ENCODE measurements around the gene METTL25B. TPM values are rescaled to one million over a fixed set of nuclear protein-coding genes. Genes with fewer than 3 reads are reported as not detected.
A peak's percentile ranks its signal among the peaks of the same experiment; 100 is the strongest.

The METTL25B gene
- 10 to 100 TPM; 15.5 to 41.3 (median 30.2) TPM for total RNA-seq

DNA sequence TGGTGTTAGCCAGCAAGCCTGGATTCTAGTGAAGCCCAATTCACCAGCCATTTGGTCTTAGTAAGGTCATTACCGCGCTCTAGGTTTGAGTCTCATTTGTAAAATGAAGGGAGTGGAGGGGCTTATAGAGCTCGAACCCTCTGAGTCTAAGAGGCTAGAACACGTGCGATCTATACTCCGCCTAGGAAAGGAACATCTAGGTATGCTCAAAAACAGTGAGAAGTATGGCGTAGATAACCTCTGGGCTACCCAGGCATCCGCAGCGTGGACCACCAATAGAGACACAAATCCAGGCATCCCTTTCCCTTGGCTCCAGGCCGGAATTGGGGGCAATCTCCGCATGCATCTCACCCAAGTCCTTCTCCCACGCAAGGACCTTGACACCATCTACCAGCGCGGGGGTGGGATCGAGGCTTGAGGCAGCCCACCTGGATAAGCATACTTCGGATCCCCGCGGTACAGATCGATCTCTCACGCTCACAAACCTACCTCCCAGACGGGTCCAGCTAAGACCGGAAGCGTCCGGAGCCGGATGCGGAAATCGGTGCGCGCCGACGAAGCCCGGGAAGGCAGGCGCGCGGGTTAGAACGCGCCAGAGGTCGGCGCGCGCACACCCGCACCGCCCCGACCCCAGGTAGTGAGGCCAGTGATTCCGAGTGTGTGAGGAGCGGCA, at the start of gene METTL25B:
Gene METTL25B, plus strand, starts transcription at position 544 of the 673 bp plus-strand sequence. CDS start 636 bp downstream, outside the sequence.
- peak within 1 kb of the TSS; percentile 97 to 99 for H3K27ac ChIP-seq
- H3K4me3 ChIP-seq, result peak within 1 kb of the TSS; percentile 88 to 96 (median 90)
- H3K36me3 ChIP-seq, result no peaks in the 10 kb centered on the region
- H3K9me3 ChIP-seq, result no peaks in the 10 kb centered on the region
- no peaks in the 10 kb centered on the region for H3K27me3 ChIP-seq
- intact Hi-C loops (cut with DNase I; ENCODE audit: low total_unique reads), result loop anchor here (10.0 kb wide), 1 partner anchor 137 kb away; the partner anchor contains the start of gene NTRK1
- TF ChIP-seq, protein P1, sequence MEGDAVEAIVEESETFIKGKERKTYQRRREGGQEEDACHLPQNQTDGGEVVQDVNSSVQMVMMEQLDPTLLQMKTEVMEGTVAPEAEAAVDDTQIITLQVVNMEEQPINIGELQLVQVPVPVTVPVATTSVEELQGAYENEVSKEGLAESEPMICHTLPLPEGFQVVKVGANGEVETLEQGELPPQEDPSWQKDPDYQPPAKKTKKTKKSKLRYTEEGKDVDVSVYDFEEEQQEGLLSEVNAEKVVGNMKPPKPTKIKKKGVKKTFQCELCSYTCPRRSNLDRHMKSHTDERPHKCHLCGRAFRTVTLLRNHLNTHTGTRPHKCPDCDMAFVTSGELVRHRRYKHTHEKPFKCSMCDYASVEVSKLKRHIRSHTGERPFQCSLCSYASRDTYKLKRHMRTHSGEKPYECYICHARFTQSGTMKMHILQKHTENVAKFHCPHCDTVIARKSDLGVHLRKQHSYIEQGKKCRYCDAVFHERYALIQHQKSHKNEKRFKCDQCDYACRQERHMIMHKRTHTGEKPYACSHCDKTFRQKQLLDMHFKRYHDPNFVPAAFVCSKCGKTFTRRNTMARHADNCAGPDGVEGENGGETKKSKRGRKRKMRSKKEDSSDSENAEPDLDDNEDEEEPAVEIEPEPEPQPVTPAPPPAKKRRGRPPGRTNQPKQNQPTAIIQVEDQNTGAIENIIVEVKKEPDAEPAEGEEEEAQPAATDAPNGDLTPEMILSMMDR (IDR thresholded peaks at IDR 0.05), result no peak
- TF ChIP-seq POLR2A (IDR thresholded peaks at IDR 0.05) (peak; percentile 63), POLR2AphosphoS5 (IDR thresholded peaks at IDR 0.05) (peak in 2 of 3 donors; percentile 9 to 37)
- DNase-seq (ENCODE audit: low spot score in 2 of 2), result peak; percentile 77 to 82
- H3K4me1 ChIP-seq, result peaks cover 11 to 26% of the 10 kb centered on the region in 2 donors

DNA sequence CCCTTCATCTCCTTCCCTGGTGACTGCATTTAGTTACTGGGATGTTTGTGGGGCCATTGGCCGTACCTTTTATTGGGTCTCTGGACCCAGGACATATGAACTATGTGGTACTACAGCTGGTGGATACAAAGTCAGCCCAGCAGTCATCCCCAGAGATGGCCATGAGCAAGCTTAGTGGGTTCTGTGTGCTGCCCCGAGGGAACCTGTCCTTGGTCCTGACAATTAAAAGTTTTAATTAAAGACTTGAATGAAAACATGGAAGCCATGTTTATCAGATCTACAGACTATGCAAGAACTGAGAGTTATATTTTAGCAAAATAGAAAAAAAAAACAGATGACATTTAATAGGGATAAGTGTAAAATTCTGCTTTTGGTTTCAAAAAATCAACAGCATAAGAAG, 48.2 kb upstream of the METTL25B start:
- Histone ChIP-seq H3K27me3 (peaks cover 0 to 4% of the 10 kb centered on the region in 2 donors), H3K9me3 (no peaks in the 10 kb centered on the region), H3K27ac (no peak overlapping the region), H3K36me3 (no peaks in the 10 kb centered on the region), H3K4me3 (no peak overlapping the region), H3K4me1 (peaks cover 0 to 16% of the 10 kb centered on the region in 2 donors)
- TF ChIP-seq, protein P1 (IDR thresholded peaks at IDR 0.05), result no peak
- TF ChIP-seq POLR2AphosphoS5 (IDR thresholded peaks at IDR 0.05), result no peak
- no peak for DNase-seq (ENCODE audit: low spot score in 2 of 2)
- intact Hi-C loops (cut with DNase I; ENCODE audit: low total_unique reads), result no loop called here

DNA sequence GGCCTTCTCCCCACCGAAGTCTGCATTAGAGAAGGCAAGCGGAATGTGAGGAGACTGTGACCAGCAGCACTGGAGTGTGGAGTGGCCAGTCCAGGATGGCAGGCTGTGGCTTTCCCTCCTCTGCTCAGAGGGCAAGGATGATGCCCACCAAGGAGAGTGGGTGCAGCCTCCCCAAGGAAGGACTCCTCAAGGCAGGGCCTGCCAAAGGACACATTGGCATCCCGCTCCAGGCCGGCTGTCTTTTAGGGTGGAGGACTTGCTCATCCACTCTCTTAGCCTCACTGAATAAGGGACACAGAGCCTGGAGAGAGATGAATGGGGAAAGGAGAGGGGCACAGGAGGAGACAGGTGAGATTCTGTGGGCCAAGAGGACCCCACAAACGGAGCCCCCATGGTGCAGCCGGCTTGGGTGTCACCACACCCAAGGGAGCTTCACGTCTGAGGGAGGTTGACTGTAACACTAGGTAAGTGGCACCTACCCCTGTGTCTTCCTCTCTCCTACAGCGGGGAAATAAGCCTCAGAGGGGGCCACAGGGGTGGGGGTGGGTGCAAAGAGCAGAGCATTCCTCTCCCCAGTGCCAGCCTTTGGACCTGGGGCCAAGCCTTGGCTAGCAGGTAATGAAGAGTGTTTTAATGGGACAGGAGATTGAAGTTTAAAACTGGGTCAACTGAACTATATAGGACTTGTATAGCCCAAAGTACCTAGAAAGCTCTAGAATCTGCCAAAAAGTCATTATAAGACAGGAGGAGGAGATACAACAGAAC, 46.9 kb upstream of the METTL25B start:
- Histone ChIP-seq H3K27me3 (peaks cover 0 to 4% of the 10 kb centered on the region in 2 donors), H3K9me3 (no peaks in the 10 kb centered on the region), H3K36me3 (no peaks in the 10 kb centered on the region), H3K4me1 (peaks cover 0 to 16% of the 10 kb centered on the region in 2 donors), H3K27ac (no peak overlapping the region), H3K4me3 (no peak overlapping the region)
- DNase-seq (ENCODE audit: low spot score in 2 of 2), result no peak
- intact Hi-C loops (cut with DNase I; ENCODE audit: low total_unique reads), result no loop called here
- TF ChIP-seq POLR2AphosphoS5 (IDR thresholded peaks at IDR 0.05) (no peak), POLR2A (IDR thresholded peaks at IDR 0.05) (no peak)
- TF ChIP-seq, protein P1 (IDR thresholded peaks at IDR 0.05), result no peak

DNA sequence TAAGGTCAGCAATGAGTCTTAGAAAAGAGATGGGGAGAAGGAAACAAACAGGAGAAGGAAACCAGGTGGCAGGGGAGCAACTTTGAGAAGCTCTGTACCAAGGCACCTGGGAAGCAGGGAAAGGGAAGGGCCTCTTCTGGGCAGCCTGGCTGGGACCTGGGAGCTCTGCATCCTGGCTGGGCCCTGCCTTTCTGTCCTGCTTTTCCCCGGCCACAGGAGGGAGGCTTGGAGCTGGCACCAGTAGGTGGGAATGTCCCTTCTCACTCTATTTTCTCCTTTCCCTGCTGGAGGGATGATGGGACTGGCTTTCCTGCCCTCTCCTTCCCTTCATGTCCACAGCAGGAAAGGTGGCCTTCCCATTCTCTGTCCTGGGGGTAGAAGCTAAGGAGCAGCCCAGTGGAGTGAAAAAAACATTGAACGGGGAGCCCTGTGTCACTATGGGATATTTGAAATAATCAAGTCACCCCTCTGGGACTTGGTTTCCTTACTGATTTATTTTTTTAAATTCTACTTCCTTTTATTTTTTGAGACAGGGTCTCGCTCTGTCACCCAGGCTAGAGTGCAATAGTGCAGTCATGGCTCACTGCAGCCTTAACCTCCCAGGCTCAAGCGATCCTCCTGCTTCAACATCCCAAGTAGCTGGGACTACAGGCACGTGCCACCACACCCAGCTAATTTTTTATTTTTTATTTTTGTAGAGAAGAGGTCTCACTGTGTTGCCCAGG, 45.9 kb upstream of the METTL25B start:
- H3K9me3 ChIP-seq, result no peaks in the 10 kb centered on the region
- H3K4me1 ChIP-seq, result peaks cover 0 to 10% of the 10 kb centered on the region in 2 donors
- no peak overlapping the region for H3K27ac ChIP-seq
- DNase-seq (ENCODE audit: low spot score in 2 of 2), result no peak
- H3K27me3 ChIP-seq, result no peaks in the 10 kb centered on the region
- H3K36me3 ChIP-seq, result no peaks in the 10 kb centered on the region
- H3K4me3 ChIP-seq, result no peak overlapping the region
- intact Hi-C loops (cut with DNase I; ENCODE audit: low total_unique reads), result no loop called here
- TF ChIP-seq, protein P1 (IDR thresholded peaks at IDR 0.05), result no peak
- TF ChIP-seq POLR2A (IDR thresholded peaks at IDR 0.05) (no peak), POLR2AphosphoS5 (IDR thresholded peaks at IDR 0.05) (no peak)
